Lung (tissue), 12 donors: ENCODE results near the gene PTGDS. TPM values are rescaled to one million over a fixed set of nuclear protein-coding genes. Genes with fewer than 3 reads are reported as not detected.
A peak's percentile ranks its signal among the peaks of the same experiment; 100 is the strongest.

ENCODE experiments used
- ATAC-seq: fragments of 200-7000 bp; cut with Tn5 transposase; one replicate; pipeline ENCODE4 v1.9.1; 2020; ENCODE audit warnings: moderate number of reproducible peaks; ENCODE audit not compliant: insufficient read depth, low FRiP score
- DNase-seq, 3 donors: peaks; one replicate each; pipeline ENCODE4 v3.0.0-alpha.2; 2013 to 2017
- H3K27ac ChIP-seq, 2 donors: one replicate each; pipeline ENCODE4 v1.5.1; 2013; ENCODE audit warnings: mild to moderate bottlenecking in 2 of 2, moderate library complexity in 2 of 2, control low read depth in 1 of 2, inconsistent platforms in 1 of 2, low read depth in 1 of 2, low read length in 1 of 2
- H3K27me3 ChIP-seq, 3 donors: one replicate each; pipeline ENCODE4 v1.5.1; 2013; ENCODE audit warnings: low read length in 2 of 3; ENCODE audit not compliant: control insufficient read depth in 3 of 3, insufficient read depth in 3 of 3
- H3K36me3 ChIP-seq, 4 donors: one replicate each; pipeline ENCODE4 v1.5.1; 2013; ENCODE audit warnings: low read length in 4 of 4, mild to moderate bottlenecking in 1 of 4, moderate library complexity in 1 of 4; ENCODE audit not compliant: control insufficient read depth in 4 of 4, insufficient read depth in 4 of 4
- H3K4me1 ChIP-seq, 5 donors: one replicate each; pipeline ENCODE4 v1.5.1; 2013; ENCODE audit warnings: low read length in 5 of 5, mild to moderate bottlenecking in 2 of 5, moderate library complexity in 1 of 5; ENCODE audit not compliant: control insufficient read depth in 5 of 5, insufficient read depth in 5 of 5
- H3K4me3 ChIP-seq: one replicate; pipeline ENCODE4 v1.5.1; 2013; ENCODE audit warnings: mild to moderate bottlenecking, control low read depth, moderate library complexity
- H3K9ac ChIP-seq, 2 donors: one replicate each; pipeline ENCODE4 v1.5.1; 2013; ENCODE audit warnings: low read length in 2 of 2, control low read depth in 1 of 2; ENCODE audit not compliant: insufficient read depth in 1 of 2
- H3K9me3 ChIP-seq, 4 donors: one replicate each; pipeline ENCODE4 v1.5.1; 2013; ENCODE audit warnings: low read length in 3 of 4, mild to moderate bottlenecking in 1 of 4, moderate library complexity in 1 of 4; ENCODE audit not compliant: control insufficient read depth in 4 of 4, insufficient read depth in 3 of 4
- CTCF ChIP-seq: IDR thresholded peaks from 2 replicates; pipeline ENCODE4 v1.5.1; 2012; ENCODE audit warnings: mild to moderate bottlenecking; ENCODE audit errors: control extremely low read depth, extremely low read depth
- WGBS, 2 donors: extraction: QIAGEN DNeasy Blood & Tissue Kit; methylation state at CpG; one replicate each; pipeline ENCODE4 v1.1.7; 2013; 5-methylcytosine and 5-hydroxymethylcytosine counted together
- polyA plus RNA-seq, 2 donors: library from polyadenylated mRNA; stranded (reverse); fragments of 200-250 nt; gene quantifications; one replicate each; pipeline ENCODE4 v1.2.1, GENCODE V29; 2013
- total RNA-seq, 2 donors: library from RNA; depleted of rRNA in 1 of 2; stranded (reverse); fragments of >200 nt in 1 of 2; gene quantifications; one replicate each; pipeline ENCODE4 v1.2.1, GENCODE V29; 2014 to 2021
- donor health status: control.
- donor health status: control.
- donor health status: Bipolar disorder and iron deficiency.
- donor health status: healthy.
- donor health status: DM: yes; HTN: yes; CAD: no.

PTGDS gene
- total and polyA plus RNA-seq, 4 donors = 19.4 to 159 (median 93.7) TPM

- DNase-seq (no peak), ATAC-seq (no peak)
- TF ChIP-seq CTCF = no peak
- no peaks in the 10 kb centered on the region for H3K36me3 ChIP-seq
- H3K4me3 ChIP-seq = no peak overlapping the region
- H3K4me1 ChIP-seq = peaks cover 0 to 3% (median 0%) of the 10 kb centered on the region in 5 donors
- H3K27ac ChIP-seq = peak overlapping the region in 1 of 2 donors; percentile 10
- 88 to 91% methylated on average over 26 to 28 of the region's 28 CpGs for WGBS, 2 donors
- no peak overlapping the region for H3K9ac ChIP-seq
- no peaks in the 10 kb centered on the region for H3K9me3 ChIP-seq
- H3K27me3 ChIP-seq = no peaks in the 10 kb centered on the region
Observed at GRCh38 chr9:136958898-136959850, 18.1 kb upstream of the PTGDS start.

- no peak overlapping the region for H3K9ac ChIP-seq
Observed at GRCh38 chr9:136960212-136960937, 16.9 kb upstream of the PTGDS start.

GRCh38 chr9:136960938-136961275 is 16.4 kb upstream of the PTGDS start:
- no peak overlapping the region for H3K9ac ChIP-seq
- WGBS, 2 donors = 89 to 97% methylated on average over 15 of the region's 15 CpGs
- H3K4me1 ChIP-seq = peaks cover 0 to 8% (median 0%) of the 10 kb centered on the region in 5 donors
- no peaks in the 10 kb centered on the region for H3K36me3 ChIP-seq
- H3K9me3 ChIP-seq = no peaks in the 10 kb centered on the region
- ATAC-seq (no peak), DNase-seq (no peak)
- no peak overlapping the region for H3K4me3 ChIP-seq
- H3K27ac ChIP-seq = no peak overlapping the region
- no peak for TF ChIP-seq CTCF
- H3K27me3 ChIP-seq = no peaks in the 10 kb centered on the region

More at GRCh38 chr9:136960212-136960937, 16.9 kb upstream of the PTGDS start:
- TF ChIP-seq CTCF = no peak
- Histone ChIP-seq H3K4me1 (peaks cover 0 to 8% (median 0%) of the 10 kb centered on the region in 5 donors), H3K9me3 (no peaks in the 10 kb centered on the region), H3K27me3 (no peaks in the 10 kb centered on the region), H3K4me3 (no peak overlapping the region), H3K27ac (no peak overlapping the region), H3K36me3 (no peaks in the 10 kb centered on the region)
- DNase-seq (no peak), ATAC-seq (no peak)
- 76 to 87% methylated on average over 19 of the region's 19 CpGs for WGBS, 2 donors
